ENCODE data around the gene CALML5. TPM values are rescaled to one million over a fixed set of nuclear protein-coding genes. Genes with fewer than 3 reads are reported as not detected.

Gene CALML5
- total and polyA plus RNA-seq, 7 donors = not detected

GRCh38 chr10:5500910-5501309 lies 1.5 kb upstream of the CALML5 start:
- ATAC-seq (no peak), DNase-seq (peak in 1 of 2 donors; percentile 15)
- Histone ChIP-seq H3K4me1 (no peaks in the 10 kb centered on the region), H3K27ac (no peak overlapping the region), H3K36me3 (ENCODE audit: insufficient read depth in 1 of 2, low read depth in 1 of 2) (no peaks in the 10 kb centered on the region), H3K9me3 (no peaks in the 10 kb centered on the region), H3K27me3 (ENCODE audit: insufficient read depth in 3 of 3, low read length in 2 of 3) (no peaks in the 10 kb centered on the region), H3K4me3 (no peak overlapping the region)
- intact Hi-C loops (cut with DNase I) = no loop called here
- WGBS, 3 donors = 85 to 91% (median 90%) methylated on average over 5 of the region's 5 CpGs
- TF ChIP-seq, protein P1, sequence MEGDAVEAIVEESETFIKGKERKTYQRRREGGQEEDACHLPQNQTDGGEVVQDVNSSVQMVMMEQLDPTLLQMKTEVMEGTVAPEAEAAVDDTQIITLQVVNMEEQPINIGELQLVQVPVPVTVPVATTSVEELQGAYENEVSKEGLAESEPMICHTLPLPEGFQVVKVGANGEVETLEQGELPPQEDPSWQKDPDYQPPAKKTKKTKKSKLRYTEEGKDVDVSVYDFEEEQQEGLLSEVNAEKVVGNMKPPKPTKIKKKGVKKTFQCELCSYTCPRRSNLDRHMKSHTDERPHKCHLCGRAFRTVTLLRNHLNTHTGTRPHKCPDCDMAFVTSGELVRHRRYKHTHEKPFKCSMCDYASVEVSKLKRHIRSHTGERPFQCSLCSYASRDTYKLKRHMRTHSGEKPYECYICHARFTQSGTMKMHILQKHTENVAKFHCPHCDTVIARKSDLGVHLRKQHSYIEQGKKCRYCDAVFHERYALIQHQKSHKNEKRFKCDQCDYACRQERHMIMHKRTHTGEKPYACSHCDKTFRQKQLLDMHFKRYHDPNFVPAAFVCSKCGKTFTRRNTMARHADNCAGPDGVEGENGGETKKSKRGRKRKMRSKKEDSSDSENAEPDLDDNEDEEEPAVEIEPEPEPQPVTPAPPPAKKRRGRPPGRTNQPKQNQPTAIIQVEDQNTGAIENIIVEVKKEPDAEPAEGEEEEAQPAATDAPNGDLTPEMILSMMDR (IDR thresholded peaks at IDR 0.05) = no peak

DNA sequence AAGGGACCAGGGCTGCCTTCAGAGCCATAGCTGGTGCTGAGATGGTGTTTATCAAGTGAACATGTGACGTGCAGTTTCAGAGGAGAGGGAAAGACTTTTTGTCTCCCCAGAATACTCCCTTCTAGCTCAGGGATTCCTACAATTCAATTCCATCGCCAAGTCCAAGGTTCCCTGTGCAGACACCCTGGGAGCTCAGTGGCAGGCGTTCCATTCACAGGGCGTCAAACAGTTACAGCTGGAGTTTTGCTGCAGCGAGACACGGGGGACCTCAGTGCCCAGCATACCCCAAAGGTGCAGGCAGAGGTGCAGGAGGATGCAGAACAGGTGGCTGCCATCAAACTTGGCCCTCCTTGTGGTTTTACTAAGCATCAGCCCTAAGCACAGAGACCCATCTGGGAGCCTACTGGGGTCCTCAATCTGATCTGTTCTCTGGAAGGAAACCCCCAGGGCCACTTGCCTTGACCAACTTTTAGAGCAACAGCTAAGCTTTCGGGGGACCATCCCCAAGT lies 846 bp upstream of the CALML5 start:
- Histone ChIP-seq H3K9me3 (no peaks in the 10 kb centered on the region), H3K4me3 (no peak overlapping the region), H3K27me3 (ENCODE audit: insufficient read depth in 3 of 3, low read length in 2 of 3) (no peaks in the 10 kb centered on the region), H3K4me1 (no peaks in the 10 kb centered on the region), H3K36me3 (ENCODE audit: insufficient read depth in 1 of 2, low read depth in 1 of 2) (no peaks in the 10 kb centered on the region), H3K27ac (no peak overlapping the region)
- intact Hi-C loops (cut with DNase I) = no loop called here
- peak in 1 of 2 donors; percentile 29 for DNase-seq
- 96 to 97% (median 97%) methylated on average over 7 of the region's 7 CpGs for WGBS, 3 donors
- TF ChIP-seq, protein P1 (IDR thresholded peaks at IDR 0.05) = no peak
- ATAC-seq = no peak

GRCh38 chr10:5498791-5499492 lies 428 bp downstream of the CALML5 start:
- intact Hi-C loops (cut with DNase I) = no loop called here

GRCh38 chr10:5497948-5498730 lies 1.2 kb downstream of the CALML5 start:
- DNase-seq (peak in 1 of 2 donors; percentile 38), ATAC-seq (no peak)
- Histone ChIP-seq H3K27me3 (ENCODE audit: insufficient read depth in 3 of 3, low read length in 2 of 3) (no peaks in the 10 kb centered on the region), H3K4me1 (no peaks in the 10 kb centered on the region), H3K4me3 (no peak overlapping the region), H3K36me3 (ENCODE audit: insufficient read depth in 1 of 2, low read depth in 1 of 2) (no peaks in the 10 kb centered on the region), H3K27ac (no peak overlapping the region), H3K9me3 (no peaks in the 10 kb centered on the region)
- 88 to 90% (median 90%) methylated on average over 18 to 19 of the region's 19 CpGs for WGBS, 3 donors
- TF ChIP-seq, protein P1 (IDR thresholded peaks at IDR 0.05) = no peak
- intact Hi-C loops (cut with DNase I) = no loop called here

More at GRCh38 chr10:5498791-5499492, 428 bp downstream of the CALML5 start:
- no peaks in the 10 kb centered on the region for H3K9me3 ChIP-seq
- no peak overlapping the region for H3K4me3 ChIP-seq
- H3K27me3 ChIP-seq (ENCODE audit: insufficient read depth in 3 of 3, low read length in 2 of 3) = no peaks in the 10 kb centered on the region
- no peaks in the 10 kb centered on the region for H3K36me3 ChIP-seq (ENCODE audit: insufficient read depth in 1 of 2, low read depth in 1 of 2)
- TF ChIP-seq, protein P1 (IDR thresholded peaks at IDR 0.05) = no peak
- WGBS, 3 donors = 94 to 95% (median 95%) methylated on average over 58 to 61 of the region's 61 CpGs
- no peak for ATAC-seq
- H3K4me1 ChIP-seq = no peaks in the 10 kb centered on the region
- peak in 1 of 2 donors; percentile 48 for DNase-seq
- no peak overlapping the region for H3K27ac ChIP-seq
